Measurements from ENCODE around the gene PRDX3. TPM values are rescaled to one million over a fixed set of nuclear protein-coding genes. Genes with fewer than 3 reads are reported as not detected.

The PRDX3 gene
- total and polyA plus RNA-seq, 7 donors = 133 to 267 (median 172) TPM

DNA sequence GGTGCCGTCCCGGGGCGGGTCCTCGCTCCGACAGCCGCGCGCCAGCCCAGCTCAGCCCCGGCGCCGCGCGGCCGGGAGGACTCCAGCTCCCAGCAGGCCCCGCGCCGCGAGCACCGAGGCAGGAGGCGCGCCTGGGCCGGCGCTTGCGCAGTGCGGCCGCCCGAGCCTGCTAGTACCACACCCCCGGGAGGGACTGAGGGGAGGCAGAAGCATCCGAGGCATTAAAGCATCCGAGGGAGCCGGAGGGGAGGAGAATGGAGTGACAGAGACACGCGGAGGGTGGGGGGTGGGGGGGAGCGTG is 28.7 kb upstream of the PRDX3 start, which contains the start of gene GRK5:
GRK5 (plus strand) TSS at position 206 of the 301 bp plus-strand sequence. CDS start 347 bp downstream, outside the sequence.
- Histone ChIP-seq H3K27me3 (no peaks in the 10 kb centered on the region), H3K4me3 (peak within 1 kb of the TSS; percentile 60 to 87 (median 69)), H3K4me1 (peaks cover 0 to 50% (median 43%) of the 10 kb centered on the region in 4 donors), H3K36me3 (no peaks in the 10 kb centered on the region), H3K9me3 (no peaks in the 10 kb centered on the region), H3K27ac (peak within 1 kb of the TSS; percentile 92 to 100 (median 98))
- WGBS, 2 donors = 0% methylated on average over 34 of the region's 34 CpGs
- TF ChIP-seq POLR2AphosphoS5 (IDR thresholded peaks at IDR 0.05) = peak; percentile 79 to 92 (median 85)
- no peak for TF ChIP-seq CTCF (IDR thresholded peaks at IDR 0.05)
- TF ChIP-seq EP300 (IDR thresholded peaks at IDR 0.05) = no peak
- intact Hi-C loops (cut with DNase I) = loop anchor here (2.0 to 5.0 kb wide), 3 partner anchors 99 to 390 kb away; partner anchors contain the start of gene TIAL1
- DNase-seq = peak; percentile 98

- Histone ChIP-seq H3K4me1 (peaks cover 0 to 45% (median 38%) of the 10 kb centered on the region in 4 donors), H3K9me3 (no peaks in the 10 kb centered on the region), H3K27me3 (no peaks in the 10 kb centered on the region), H3K27ac (peak overlapping the region; percentile 92 to 100 (median 98)), H3K36me3 (no peaks in the 10 kb centered on the region), H3K4me3 (peak overlapping the region; percentile 54 to 87 (median 69))
- TF ChIP-seq CTCF (IDR thresholded peaks at IDR 0.05) (peak in 2 of 4 experiments; percentile 24 to 85), POLR2A (IDR thresholded peaks at IDR 0.05) (no peak), POLR2AphosphoS5 (IDR thresholded peaks at IDR 0.05) (no peak), EP300 (IDR thresholded peaks at IDR 0.05) (no peak)
- 0% methylated on average over 97 of the region's 97 CpGs for WGBS, 2 donors
- intact Hi-C loops (cut with DNase I) = loop anchor here (1.0 to 5.0 kb wide), 4 partner anchors 100 to 391 kb away; partner anchors contain the start of gene TIAL1
- peak; percentile 91 for DNase-seq
Measured at GRCh38 chr10:119206603-119207365, 28.2 kb upstream of the PRDX3 start.

DNA sequence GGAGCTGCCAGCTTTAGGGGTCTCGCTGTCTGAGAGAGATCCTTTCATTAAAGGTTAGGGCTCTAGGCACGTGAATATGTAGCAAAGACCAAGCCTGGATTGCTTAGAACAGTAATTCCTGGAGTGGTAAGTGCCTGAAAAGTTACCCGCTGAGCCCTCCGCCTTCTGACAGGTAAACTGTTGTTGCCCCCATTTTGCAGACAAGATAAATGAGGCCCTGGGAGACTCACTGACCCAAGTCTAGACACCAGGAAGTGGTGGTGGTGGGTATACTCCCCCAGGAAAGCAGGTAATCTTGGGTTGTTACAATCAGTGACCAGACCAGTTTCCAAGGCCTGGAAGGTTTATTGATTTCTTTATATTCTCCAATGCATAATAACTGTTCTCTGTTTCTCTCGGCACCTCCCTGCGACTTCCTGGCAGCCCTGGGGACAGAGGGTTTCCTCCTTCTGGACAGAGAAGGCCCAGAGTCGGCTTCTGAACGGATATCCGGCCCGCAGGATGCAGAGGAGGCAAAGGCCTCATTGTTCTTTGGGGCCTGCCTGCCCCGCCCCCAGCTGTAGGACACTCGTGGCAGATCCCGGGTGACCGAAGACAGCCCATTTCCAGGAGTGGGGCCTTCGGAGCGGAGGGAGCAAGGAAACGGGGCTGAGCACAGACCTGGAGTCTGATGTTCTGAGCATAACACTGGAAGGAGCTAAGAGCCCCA is 27.4 kb upstream of the PRDX3 start:
- TF ChIP-seq EP300 (IDR thresholded peaks at IDR 0.05) (no peak), POLR2A (IDR thresholded peaks at IDR 0.05) (no peak), POLR2AphosphoS5 (IDR thresholded peaks at IDR 0.05) (peak in 1 of 4 donors; percentile 28), CTCF (IDR thresholded peaks at IDR 0.05) (no peak)
- Histone ChIP-seq H3K27ac (peak overlapping the region; percentile 92 to 100 (median 98)), H3K36me3 (no peaks in the 10 kb centered on the region), H3K9me3 (no peaks in the 10 kb centered on the region), H3K27me3 (no peaks in the 10 kb centered on the region), H3K4me1 (peaks cover 0 to 37% (median 32%) of the 10 kb centered on the region in 4 donors), H3K4me3 (peak overlapping the region in 3 of 4 donors; percentile 68 to 87 (median 70))
- DNase-seq = peak; percentile 87
- 26 to 29% methylated on average over 17 of the region's 17 CpGs for WGBS, 2 donors
- intact Hi-C loops (cut with DNase I) = loop anchor here (1.0 to 5.0 kb wide), 4 partner anchors 101 to 391 kb away; partner anchors contain the start of gene TIAL1

DNA sequence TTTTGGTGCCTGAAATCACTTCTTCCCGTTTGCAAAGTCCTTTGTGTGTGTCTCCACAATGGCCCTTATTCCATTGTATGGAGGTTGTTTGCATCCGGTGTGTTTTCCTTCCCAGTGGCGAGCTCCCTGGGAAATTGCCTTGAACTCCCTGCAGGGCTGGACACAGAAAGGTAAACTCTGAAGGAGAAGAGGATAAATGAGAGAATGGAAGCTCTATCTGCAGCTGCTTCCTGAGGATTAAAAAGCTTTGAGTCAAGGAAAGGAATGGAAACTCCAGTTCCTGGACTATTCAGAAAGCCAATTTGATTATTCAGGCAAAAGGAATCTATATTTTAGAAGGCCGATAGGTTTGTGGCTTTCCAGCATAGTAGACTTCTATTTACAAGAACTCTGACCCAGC is 24.4 kb upstream of the PRDX3 start:
- DNase-seq = peak; percentile 10

DNA sequence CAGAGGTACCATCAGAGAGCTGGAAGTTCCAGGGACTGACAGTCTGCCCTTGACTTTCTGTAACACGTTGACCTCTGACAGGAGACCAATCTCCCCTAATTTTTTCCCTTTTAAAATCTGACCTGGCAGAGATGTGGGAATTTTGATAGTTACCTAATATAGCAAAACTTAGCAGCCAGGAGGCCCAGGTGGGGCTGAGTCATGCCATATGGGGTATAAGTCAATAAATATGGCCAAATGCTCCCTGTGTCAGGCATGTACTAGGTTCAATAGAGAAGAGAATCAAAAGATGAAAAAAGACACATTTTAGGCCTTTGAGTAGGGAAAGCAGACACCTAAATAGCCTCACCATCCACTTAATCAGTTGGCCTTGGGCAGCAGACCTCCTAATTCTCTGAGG is 22.6 kb upstream of the PRDX3 start:
- TF ChIP-seq EP300 (IDR thresholded peaks at IDR 0.05) (no peak), CTCF (IDR thresholded peaks at IDR 0.05) (no peak), POLR2A (IDR thresholded peaks at IDR 0.05) (no peak), POLR2AphosphoS5 (IDR thresholded peaks at IDR 0.05) (no peak)
- H3K9me3 ChIP-seq = no peaks in the 10 kb centered on the region
- intact Hi-C loops (cut with DNase I) = no loop called here
- no peak overlapping the region for H3K27ac ChIP-seq
- 88 to 89% methylated on average over 1 of the region's 1 CpG for WGBS, 2 donors
- H3K4me1 ChIP-seq = peaks cover 0 to 9% (median 4%) of the 10 kb centered on the region in 4 donors
- H3K27me3 ChIP-seq = no peaks in the 10 kb centered on the region
- no peak overlapping the region for H3K4me3 ChIP-seq
- H3K36me3 ChIP-seq = no peaks in the 10 kb centered on the region
- peak; percentile 4 for DNase-seq

More for the DNA sequence above, 24.4 kb upstream of the PRDX3 start:
- Histone ChIP-seq H3K9me3 (no peaks in the 10 kb centered on the region), H3K27ac (no peak overlapping the region), H3K4me1 (peaks cover 0 to 13% (median 8%) of the 10 kb centered on the region in 4 donors), H3K36me3 (no peaks in the 10 kb centered on the region), H3K4me3 (no peak overlapping the region), H3K27me3 (no peaks in the 10 kb centered on the region)
- WGBS, 2 donors = 77 to 81% methylated on average over 4 of the region's 4 CpGs
- TF ChIP-seq EP300 (IDR thresholded peaks at IDR 0.05) = no peak
- intact Hi-C loops (cut with DNase I) = no loop called here

Measured in sigmoid colon (tissue), 7 donors.